ENCODE measurements around the gene CCR6. TPM values are rescaled to one million over a fixed set of nuclear protein-coding genes. Genes with fewer than 3 reads are reported as not detected.
A peak's percentile ranks its signal among the peaks of the same experiment; 100 is the strongest.

The CCR6 gene
- total and polyA plus RNA-seq, 2 of the 13 experiments (the other 11 are each of a cell fraction or from before 2014, with no cell fraction given): 4.5 to 8.7 TPM

- TF ChIP-seq THYN1 (CRISPR knock-in tag; IDR thresholded peaks at IDR 0.05; ENCODE audit: borderline replicate concordance, low read depth) (no peak), NCOA2 (CRISPR knock-in tag; IDR thresholded peaks at IDR 0.05) (no peak)
Measured at GRCh38 chr6:167146135-167146534, 23.2 kb downstream of the CCR6 start (continued).

- Histone ChIP-seq H2AFZ (ENCODE audit: low read length) (no peak overlapping the region), H3K27ac (ENCODE audit: extremely low read length, insufficient read depth, low read length) (no peak overlapping the region), H3K9ac (ENCODE audit: insufficient read depth, low read depth, low read length) (no peak overlapping the region), H3K27me3 (ENCODE audit: control insufficient read depth in 1 of 2, insufficient read depth in 2 of 2, low read length in 2 of 2) (peaks cover 14 to 89% of the 10 kb centered on the region in 2 experiments), H3K4me3 (replicated peaks in 1 of 3; ENCODE audit: insufficient read depth in 1 of 3, low read depth in 2 of 3, low read length in 3 of 3) (no peak overlapping the region), H3K36me3 (replicated peaks in 1 of 2; ENCODE audit: control insufficient read depth in 1 of 2, insufficient read depth in 2 of 2, low read length in 2 of 2) (no peaks in the 10 kb centered on the region), H3K4me1 (ENCODE audit: insufficient read depth, low read length) (peaks cover 3% of the 10 kb centered on the region), H3K9me3 (ENCODE audit: low read length) (no peaks in the 10 kb centered on the region), H4K20me1 (ENCODE audit: insufficient read depth, low read length) (no peaks in the 10 kb centered on the region), H3K4me2 (ENCODE audit: low read depth, low read length) (no peak overlapping the region), H3K79me2 (ENCODE audit: insufficient read depth, low read length) (no peaks in the 10 kb centered on the region)
- BruUV-seq (replicated peaks): no TSS peak
- no peak for FAIRE-seq
- in situ Hi-C loops (cut with HindIII; ENCODE audit: extremely low pct_ligation_motif_present, low pct_unique_long_range_greater_than_20kb): loop anchor here (25.0 kb wide), 1 partner anchor 135 kb away; no protein-coding TSS in a partner anchor
- TF ChIP-seq ZNF660 (CRISPR knock-in tag; IDR thresholded peaks at IDR 0.05; ENCODE audit: borderline replicate concordance, low read depth): no peak
- no peak for TF ChIP-seq MXI1 (IDR thresholded peaks at IDR 0.05; ENCODE audit: borderline replicate concordance, low read depth, low read length)
- 0 out of 2 replicates have a peak, but pooled peaks have one; percentile 36 for TF ChIP-seq EED (CRISPR knock-in tag; IDR thresholded peaks at IDR 0.05)
- 41% methylated on average over 16 of the region's 16 CpGs for WGBS (ENCODE audit: low lambda C conversion rate)
- CTCF ChIA-PET (ENCODE audit: low intra/inter-chr PET ratio, low total read pairs): no interaction called here
- ATAC-seq: no peak
- POLR2A ChIA-PET: no interaction called here
- no peak for DNase-seq (ENCODE audit: low spot score)
- intact Hi-C loops (cut with micrococcal nuclease; ENCODE audit: unreplicated experiment): no loop called here
Measured at GRCh38 chr6:167146977-167147376, 24.1 kb downstream of the CCR6 start.

- Histone ChIP-seq H3K4me3 (replicated peaks in 1 of 3; ENCODE audit: insufficient read depth in 1 of 3, low read depth in 2 of 3, low read length in 3 of 3) (no peak overlapping the region), H3K79me2 (ENCODE audit: insufficient read depth, low read length) (no peaks in the 10 kb centered on the region), H3K9ac (ENCODE audit: insufficient read depth, low read depth, low read length) (no peak overlapping the region), H3K9me3 (ENCODE audit: low read length) (no peaks in the 10 kb centered on the region), H4K20me1 (ENCODE audit: insufficient read depth, low read length) (no peaks in the 10 kb centered on the region), H3K27me3 (ENCODE audit: control insufficient read depth in 1 of 2, insufficient read depth in 2 of 2, low read length in 2 of 2) (peaks cover 14 to 96% of the 10 kb centered on the region in 2 experiments), H2AFZ (ENCODE audit: low read length) (no peak overlapping the region), H3K27ac (ENCODE audit: extremely low read length, insufficient read depth, low read length) (no peak overlapping the region), H3K4me2 (ENCODE audit: low read depth, low read length) (no peak overlapping the region), H3K36me3 (replicated peaks in 1 of 2; ENCODE audit: control insufficient read depth in 1 of 2, insufficient read depth in 2 of 2, low read length in 2 of 2) (no peaks in the 10 kb centered on the region), H3K4me1 (ENCODE audit: insufficient read depth, low read length) (0 out of 2 replicates have a peak, but pooled peaks cover under 1% of the 10 kb centered on the region)
- intact Hi-C loops (cut with micrococcal nuclease; ENCODE audit: unreplicated experiment) (no loop called here), in situ Hi-C loops (cut with HindIII; ENCODE audit: extremely low pct_ligation_motif_present, low pct_unique_long_range_greater_than_20kb) (loop anchor here (25.0 kb wide), 1 partner anchor 136 kb away; no protein-coding TSS in a partner anchor)
- FAIRE-seq: no peak
- no peak for DNase-seq (ENCODE audit: low spot score)
- POLR2A ChIA-PET: no interaction called here
- no TSS peak for BruUV-seq (replicated peaks)
- CTCF ChIA-PET (ENCODE audit: low intra/inter-chr PET ratio, low total read pairs): no interaction called here
- TF ChIP-seq ZHX1 (CRISPR knock-in tag; IDR thresholded peaks at IDR 0.05; ENCODE audit: low read depth) (no peak), RFXANK (CRISPR knock-in tag; IDR thresholded peaks at IDR 0.05) (no peak)
- ATAC-seq: no peak
Measured at GRCh38 chr6:167148021-167148420, 25.1 kb downstream of the CCR6 start.

Measured in HepG2 (cell line).